OCI-LY1 (cell line): ENCODE results near the gene CLEC14A.

Experiments
- EZH2 ChIP-seq: fragments of 200-600 bp; sonication (generic), shearing (Covaris generic); IDR thresholded peaks from 2 replicates; pipeline ENCODE4 v1.8.0; 2017; ENCODE audit warnings: borderline replicate concordance, mixed run types, mild to moderate bottlenecking, antibody characterized with exemption, low read length, moderate library complexity, mixed read lengths
- TF ChIP-seq, protein P1 (sequence below): fragments of 200-600 bp; sonication (generic), shearing (Covaris generic); IDR thresholded peaks from 2 replicates; pipeline ENCODE4 v1.5.1; 2017; ENCODE audit warnings: mild to moderate bottlenecking, antibody characterized with exemption, low read length, moderate library complexity, mixed read lengths

- TF ChIP-seq, protein P1, sequence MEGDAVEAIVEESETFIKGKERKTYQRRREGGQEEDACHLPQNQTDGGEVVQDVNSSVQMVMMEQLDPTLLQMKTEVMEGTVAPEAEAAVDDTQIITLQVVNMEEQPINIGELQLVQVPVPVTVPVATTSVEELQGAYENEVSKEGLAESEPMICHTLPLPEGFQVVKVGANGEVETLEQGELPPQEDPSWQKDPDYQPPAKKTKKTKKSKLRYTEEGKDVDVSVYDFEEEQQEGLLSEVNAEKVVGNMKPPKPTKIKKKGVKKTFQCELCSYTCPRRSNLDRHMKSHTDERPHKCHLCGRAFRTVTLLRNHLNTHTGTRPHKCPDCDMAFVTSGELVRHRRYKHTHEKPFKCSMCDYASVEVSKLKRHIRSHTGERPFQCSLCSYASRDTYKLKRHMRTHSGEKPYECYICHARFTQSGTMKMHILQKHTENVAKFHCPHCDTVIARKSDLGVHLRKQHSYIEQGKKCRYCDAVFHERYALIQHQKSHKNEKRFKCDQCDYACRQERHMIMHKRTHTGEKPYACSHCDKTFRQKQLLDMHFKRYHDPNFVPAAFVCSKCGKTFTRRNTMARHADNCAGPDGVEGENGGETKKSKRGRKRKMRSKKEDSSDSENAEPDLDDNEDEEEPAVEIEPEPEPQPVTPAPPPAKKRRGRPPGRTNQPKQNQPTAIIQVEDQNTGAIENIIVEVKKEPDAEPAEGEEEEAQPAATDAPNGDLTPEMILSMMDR, result no peak
- TF ChIP-seq EZH2, result no peak
These were observed 51.2 kb downstream of the CLEC14A start for GRCh38 chr14:38204719-38205115.
